Raji (cell line): ENCODE results near the gene PRMT1.
A peak's percentile ranks its signal among the peaks of the same experiment; 100 is the strongest.

ENCODE experiments used
- POLR2A ChIP-seq: IDR thresholded peaks from 2 replicates; pipeline ENCODE4 v1.6.1; 2011; ENCODE audit warnings: low read depth, low read length, control low read depth; ENCODE audit not compliant: insufficient read depth

PRMT1 gene

DNA sequence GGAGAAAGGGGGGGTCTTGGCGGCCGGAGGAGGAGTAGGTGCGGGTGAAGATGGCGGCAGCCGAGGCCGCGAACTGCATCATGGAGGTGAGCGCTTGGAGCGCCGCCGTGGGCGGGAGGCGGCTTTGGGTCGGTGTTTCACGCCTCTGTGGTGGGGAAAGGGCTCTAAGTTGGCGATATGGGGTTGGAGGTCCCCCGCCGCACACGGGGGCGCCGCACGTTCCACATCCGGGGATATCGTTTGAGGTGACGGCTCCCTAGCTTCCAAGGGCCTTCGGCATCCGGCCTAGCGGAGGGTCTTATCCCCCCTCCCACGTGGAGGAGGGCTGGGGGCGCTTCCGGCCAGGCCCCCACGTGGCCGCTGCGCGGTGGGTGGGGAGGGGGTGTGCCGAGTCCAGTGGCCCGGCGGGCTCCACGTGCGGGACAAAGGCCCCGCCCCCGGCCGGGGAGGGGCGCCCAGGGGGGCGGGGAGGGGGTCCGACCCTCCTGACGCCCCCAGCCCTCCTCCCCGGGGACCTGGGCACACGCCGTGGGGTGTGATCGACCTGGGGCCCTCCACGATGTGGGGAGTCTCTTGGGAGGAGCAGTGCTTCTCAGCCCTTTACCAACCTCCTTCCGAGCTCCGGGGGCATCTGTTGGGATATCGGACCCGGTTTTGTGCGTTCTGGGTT lies at the start of gene PRMT1:
TSS of gene PRMT1 (plus strand) at position 41 of the 670 bp plus-strand sequence. CDS start at position 51, 10 bp downstream.
- TF ChIP-seq POLR2A: peak; percentile 86

- TF ChIP-seq POLR2A: no peak
These were observed 47.4 kb upstream of the PRMT1 start for GRCh38 chr19:49629659-49630058.

DNA sequence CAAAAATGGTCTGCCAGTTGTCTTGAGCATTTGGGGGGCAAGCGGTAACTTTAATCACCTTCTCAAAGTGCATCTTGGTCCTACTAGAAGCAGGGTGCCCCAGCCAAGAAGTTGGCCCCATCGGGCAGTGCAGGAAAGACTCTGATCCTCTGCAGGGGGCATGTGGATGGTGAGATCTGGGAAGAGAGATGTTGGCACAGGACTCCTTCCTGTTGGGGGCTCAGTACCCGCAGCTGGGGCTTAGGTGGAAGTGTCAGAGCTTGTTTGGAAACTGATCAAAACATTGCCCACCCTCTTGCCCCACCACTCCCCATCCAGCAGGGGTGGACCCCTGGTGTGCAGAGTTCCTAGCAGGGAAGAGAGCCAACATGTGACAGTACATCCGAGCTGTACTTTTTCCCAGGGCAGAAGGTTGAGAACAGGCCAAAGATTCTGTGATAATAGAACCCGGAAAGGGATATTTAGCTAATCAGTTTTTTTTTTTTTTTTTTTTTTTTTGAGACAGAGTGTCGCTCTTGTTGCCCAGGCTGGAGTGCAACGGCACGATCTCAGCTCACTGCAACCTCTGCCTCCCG lies 46.0 kb upstream of the PRMT1 start:
- no peak for TF ChIP-seq POLR2A

GRCh38 chr19:49631610-49632192 lies 45.4 kb upstream of the PRMT1 start:
- TF ChIP-seq POLR2A: no peak

DNA sequence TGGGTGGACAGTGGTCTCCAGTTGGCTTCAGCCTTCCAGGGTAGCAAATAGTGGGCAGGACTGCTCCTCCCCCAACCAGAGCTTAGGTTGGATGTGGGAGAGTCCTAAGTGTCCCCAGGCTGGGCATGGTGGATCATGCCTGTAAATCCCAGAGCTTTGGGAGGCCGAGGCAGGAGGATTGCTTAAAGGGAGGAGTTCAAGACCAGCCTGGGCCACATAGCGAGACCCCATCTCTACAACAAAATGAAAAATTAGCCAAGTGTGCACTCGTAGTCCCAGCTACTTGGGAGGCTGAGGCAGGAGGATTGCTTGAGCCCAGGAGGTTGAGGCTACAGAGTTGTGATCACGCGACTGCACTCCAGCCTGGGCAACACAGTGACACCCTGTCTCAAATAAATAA lies 44.5 kb upstream of the PRMT1 start:
- TF ChIP-seq POLR2A: no peak

DNA sequence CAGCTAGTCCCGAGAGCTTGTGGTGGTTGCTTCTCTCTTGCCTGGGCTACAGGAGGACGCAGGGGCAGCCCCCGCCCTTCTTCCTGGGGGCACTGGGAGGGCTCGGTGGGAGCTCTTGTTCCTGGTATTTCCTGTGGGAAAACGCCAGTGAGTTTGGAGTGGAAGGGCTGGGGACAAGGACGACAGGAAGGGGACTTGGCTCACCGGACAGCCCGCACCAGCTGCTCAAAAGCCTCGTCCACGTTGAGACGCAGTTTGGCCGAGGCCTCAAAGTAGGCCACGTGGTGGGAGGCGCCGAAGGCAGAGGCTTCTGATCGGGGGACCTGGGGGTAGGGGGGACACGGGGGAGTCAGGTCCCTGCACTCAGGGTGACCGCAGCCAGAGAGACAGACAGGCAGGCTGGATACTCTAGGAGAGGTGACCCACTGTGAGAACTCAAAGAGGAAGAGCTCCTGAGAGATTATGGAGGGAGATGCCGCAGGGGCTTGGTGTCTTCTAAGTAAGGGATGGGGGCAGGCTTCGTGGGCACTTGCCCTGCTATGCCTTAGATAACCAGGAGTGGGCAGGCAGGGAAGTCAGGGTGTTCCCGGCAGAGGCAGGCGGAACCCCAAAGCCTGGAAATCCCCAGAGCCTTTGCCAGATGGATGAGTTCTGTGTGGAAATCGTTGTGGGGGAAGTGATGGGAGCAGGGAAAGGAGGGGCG lies 41.4 kb upstream of the PRMT1 start:
- no peak for TF ChIP-seq POLR2A

DNA sequence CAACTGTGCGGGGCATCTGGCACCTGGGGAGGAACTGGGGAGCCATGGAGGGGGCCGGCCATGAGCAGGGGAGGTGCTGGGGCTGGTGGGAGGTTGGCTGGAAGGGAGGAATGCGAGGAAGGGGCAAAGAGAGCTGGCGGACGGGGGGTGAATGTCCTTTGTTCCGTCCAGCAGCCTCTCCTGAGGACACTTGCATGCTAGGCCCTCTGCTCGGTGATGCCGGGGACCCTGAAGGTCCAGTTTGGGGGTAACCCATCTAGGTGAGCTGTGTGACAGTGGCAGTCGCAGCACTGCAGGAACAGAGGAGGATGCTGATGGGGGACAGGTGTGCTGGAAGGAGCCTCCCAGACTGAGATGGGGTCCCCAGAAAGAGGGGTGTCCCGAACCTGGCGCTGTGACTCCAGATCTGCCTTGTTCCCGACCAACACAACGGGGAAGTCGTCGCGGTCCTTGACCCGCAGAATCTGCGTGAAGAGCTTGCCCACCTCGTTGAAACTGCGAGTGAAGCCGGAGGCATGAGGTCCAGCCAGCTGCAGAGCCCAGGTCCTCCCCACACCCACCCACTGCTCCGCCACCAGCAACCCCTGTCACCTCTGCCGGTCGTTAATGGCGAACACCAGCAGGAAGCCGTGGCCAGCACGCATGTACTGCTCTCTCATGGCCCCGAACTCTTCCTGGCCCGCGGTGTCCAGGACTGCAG lies 40.7 kb upstream of the PRMT1 start:
- TF ChIP-seq POLR2A: no peak

DNA sequence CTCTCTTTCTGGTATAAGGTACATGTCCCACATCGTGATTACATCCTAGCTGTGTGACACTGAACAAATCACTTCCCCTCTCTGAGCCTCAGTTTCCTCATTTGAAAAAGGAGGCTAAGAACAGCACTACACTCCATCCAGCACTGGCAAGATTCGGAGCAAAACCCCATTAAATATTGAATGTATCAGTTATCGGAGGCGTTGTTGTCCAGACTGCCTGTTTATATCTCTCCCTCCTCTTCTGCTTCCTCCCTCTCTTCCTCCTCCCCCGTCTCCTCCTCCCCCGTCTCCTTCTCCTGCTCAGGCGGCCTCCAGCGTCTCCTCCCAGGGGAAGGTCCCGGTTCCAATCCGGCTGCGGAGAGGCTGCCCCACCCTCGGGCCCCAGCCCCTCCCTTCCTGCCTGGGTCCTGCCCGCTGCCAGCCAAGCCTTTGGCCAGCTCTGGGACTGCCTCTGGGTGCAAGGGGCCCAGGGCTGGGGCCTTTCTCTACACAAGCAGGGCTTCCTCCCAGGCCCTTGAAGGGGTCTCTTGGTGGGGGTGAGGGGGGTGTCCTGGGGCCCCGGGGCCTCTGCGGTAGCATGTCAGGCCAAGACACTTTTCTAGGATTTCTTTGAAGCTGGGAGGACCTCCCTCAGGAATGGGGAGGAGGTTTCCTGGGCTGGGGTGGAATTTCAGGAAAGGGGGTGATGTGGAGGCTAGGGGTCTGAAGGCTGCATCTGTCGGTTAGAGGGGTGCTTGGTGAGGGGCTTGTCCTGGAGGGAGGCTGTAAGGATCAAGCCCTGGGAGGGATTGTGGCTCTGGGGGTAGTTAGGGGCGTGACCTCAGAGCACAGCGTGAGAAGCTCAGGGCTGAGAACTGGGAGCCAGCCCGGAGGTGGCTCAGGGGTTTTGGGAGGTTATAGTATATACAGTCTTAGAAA lies 39.0 kb upstream of the PRMT1 start:
- no peak for TF ChIP-seq POLR2A

DNA sequence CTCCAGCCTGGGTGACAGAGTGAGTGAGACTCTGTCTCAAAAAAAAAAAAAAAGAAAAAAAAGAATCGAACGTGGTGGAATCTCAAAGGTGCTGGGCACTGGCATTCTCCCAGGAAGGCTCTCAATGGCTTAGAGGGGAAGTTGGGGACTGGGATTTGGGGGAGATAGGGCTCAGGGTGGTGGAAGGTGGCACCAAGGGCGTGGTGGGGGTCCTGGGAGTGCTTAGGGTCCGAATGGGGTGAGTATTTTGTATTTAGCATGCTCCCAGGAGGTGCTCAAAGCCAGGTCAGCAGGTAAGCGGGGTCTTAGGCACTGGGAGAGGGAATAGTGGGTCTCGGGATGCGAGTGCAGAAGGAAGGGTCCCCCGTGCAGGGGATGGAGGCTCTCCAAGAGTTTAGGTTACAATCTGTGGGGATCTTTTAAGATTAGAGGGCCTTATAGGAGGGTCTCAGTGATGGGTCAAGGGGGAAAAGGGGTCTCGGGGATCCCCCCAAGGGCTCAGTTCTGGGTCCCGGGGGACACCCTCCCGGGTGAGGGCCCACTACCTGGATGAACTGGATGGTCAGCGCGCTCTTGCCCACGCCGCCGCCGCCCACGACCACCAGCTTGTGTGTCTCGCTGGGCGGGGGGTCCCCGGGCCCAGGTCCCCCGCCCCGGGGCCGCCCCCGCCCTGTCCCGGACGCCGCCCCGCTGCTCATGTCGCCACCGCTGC lies 37.5 kb upstream of the PRMT1 start:
- no peak for TF ChIP-seq POLR2A

DNA sequence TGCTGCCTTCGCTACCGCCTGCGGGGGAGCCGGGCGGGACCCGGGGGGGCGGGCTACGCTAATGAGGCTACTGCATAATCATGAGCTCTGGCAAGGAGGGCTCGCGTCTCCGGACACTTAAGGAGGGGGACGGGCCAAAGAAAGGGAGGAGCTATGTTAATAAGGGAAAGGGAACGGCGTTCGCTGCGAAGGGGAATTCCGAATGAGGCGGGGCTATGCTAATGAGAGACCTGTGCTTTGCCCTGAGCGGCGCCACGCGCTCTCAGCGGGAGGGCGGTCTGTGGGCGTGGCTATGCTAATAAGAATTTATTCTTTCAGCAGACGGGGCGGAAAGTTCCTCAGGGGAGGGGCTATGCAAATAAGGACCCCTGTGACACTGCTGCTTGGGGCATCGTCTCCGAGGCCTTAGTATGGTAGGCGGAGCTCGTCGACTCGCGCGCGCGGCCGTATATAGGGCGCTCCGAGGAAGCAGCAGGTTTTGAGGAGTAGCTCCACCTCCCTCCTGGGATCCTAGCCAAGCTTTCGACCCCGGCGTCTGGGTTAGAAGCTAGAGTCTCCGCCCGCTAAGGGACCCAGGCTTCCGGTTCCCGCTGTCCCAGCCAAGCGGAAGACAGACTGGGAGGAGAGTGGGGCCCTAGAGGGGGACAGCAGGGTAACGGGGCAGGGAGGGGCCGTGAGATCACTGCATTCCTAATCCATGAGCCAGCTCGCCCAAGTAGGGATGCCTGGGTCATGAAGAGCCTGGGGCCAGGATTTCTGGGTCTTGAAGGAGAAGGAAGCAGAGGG lies 36.8 kb upstream of the PRMT1 start, which contains the start of gene RRAS:
TSS of gene RRAS (minus strand) at position 31 of the 786 bp plus-strand sequence. CDS start 45 bp downstream, outside the sequence.
- peak; percentile 75 for TF ChIP-seq POLR2A

DNA sequence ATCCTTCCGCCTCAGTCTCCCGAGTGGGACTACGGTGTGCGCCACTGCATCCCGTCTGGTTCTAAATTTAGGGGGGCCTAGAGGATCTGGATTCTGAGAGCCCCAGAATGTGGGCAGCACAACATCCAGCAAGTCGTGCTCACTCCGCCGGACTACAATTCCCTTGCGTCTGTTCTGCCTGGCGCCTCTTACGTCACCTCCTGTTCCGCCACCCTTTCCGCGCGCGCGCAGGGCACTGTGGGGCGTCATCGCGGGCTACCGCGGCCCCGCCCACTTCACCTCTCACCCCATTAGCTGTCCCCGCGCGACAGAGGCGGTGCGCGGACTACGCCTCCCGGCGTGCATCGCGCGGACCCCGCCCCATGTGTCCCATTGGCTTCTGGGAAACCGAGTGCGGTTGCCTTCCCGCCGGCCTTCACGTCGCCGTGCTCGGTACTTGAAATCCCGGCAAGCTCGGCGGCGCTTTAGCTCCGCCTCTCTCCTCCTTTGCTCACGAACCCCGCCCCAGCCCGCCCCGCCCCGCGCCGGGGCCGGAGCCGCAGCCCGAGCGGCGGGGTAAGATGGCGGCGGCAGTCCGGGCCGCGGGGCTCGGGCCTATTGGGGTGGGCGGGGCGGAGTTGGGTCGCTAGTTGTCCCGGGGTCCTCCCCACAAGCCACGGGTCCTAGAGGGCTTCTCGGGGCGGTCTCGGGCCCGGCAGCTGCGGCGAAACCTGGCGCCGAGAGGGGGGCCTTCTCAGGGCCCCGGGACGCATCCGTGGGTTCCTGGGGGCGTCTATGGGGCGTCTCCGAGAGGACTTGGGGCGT lies 35.2 kb upstream of the PRMT1 start, which contains the start of gene SCAF1:
TSS of gene SCAF1 (plus strand) at position 522 of the 804 bp plus-strand sequence. CDS start 2,818 bp downstream, outside the sequence.
- TF ChIP-seq POLR2A: peak; percentile 71

GRCh38 chr19:49642492-49643035 lies 34.5 kb upstream of the PRMT1 start:
- no peak for TF ChIP-seq POLR2A

GRCh38 chr19:49643466-49643865 lies 33.6 kb upstream of the PRMT1 start:
- TF ChIP-seq POLR2A: 0 out of 2 replicates have a peak, but pooled peaks have one; percentile 15
